CD4-positive, alpha-beta memory T cell (primary cell): ENCODE results near the gene ACTL8. TPM values are rescaled to one million over a fixed set of nuclear protein-coding genes. Genes with fewer than 3 reads are reported as not detected.

Source experiments
- CTCF ChIA-PET: fragments of 350-600 bp; sonication (Branson Sonifier 250); formaldehyde crosslinking; loops from one replicate; lab custom pipeline; 2021; ENCODE audit warnings: inconsistent platforms; ENCODE audit not compliant: partially characterized antibody; lab: Charles Lee
- POLR2A ChIA-PET: fragments of 350-600 bp; sonication (Branson Sonifier 250); formaldehyde crosslinking; loops from one replicate; lab custom pipeline; 2021; ENCODE audit not compliant: partially characterized antibody; lab: Charles Lee
- DNase-seq, 5 donors: peaks; one replicate each; pipeline versions ENCODE4 v3.0.0 to v3.0.0-alpha.2; 2020 to 2022; ENCODE audit warnings: mixed read lengths in 1 of 5
- H3K27ac ChIP-seq: one replicate; pipeline ENCODE4 v1.7.0; 2013; ENCODE audit warnings: low read depth, low read length
- H3K27me3 ChIP-seq: 2 replicates; pipeline ENCODE4 v1.7.0; 2013; ENCODE audit warnings: mild to moderate bottlenecking, low read length, moderate library complexity; ENCODE audit not compliant: insufficient read depth
- H3K36me3 ChIP-seq: 2 replicates; pipeline ENCODE4 v1.7.0; 2013; ENCODE audit warnings: mild to moderate bottlenecking, low read length, moderate library complexity; ENCODE audit not compliant: insufficient read depth
- H3K4me1 ChIP-seq: 2 replicates; pipeline ENCODE4 v1.7.0; 2013; ENCODE audit warnings: mild to moderate bottlenecking, low read length, moderate library complexity; ENCODE audit not compliant: insufficient read depth
- H3K4me3 ChIP-seq, 2 donors: one replicate each; pipeline ENCODE4 v1.7.0; 2013; ENCODE audit warnings: low read length in 2 of 2, mild to moderate bottlenecking in 1 of 2
- H3K9me3 ChIP-seq, 2 donors: one replicate each; pipeline ENCODE4 v1.7.0; 2013; ENCODE audit warnings: low read length in 2 of 2, control low read depth in 1 of 2; ENCODE audit not compliant: control insufficient read depth in 1 of 2
- H3K27ac Mint-ChIP-seq, 7 donors: one replicate each; pipeline ENCODE4 v1.8.0; 2020 to 2021; ENCODE audit warnings: mixed read lengths in 7 of 7, mild to moderate bottlenecking in 6 of 7, inconsistent platforms in 3 of 7, moderate library complexity in 3 of 7
- H3K27me3 Mint-ChIP-seq, 2 donors: one replicate each; pipeline ENCODE4 v1.8.0; 2020 to 2021; ENCODE audit warnings: mixed read lengths in 2 of 2
- H3K36me3 Mint-ChIP-seq, 2 donors: one replicate each; pipeline ENCODE4 v1.8.0; 2020 to 2021; ENCODE audit warnings: mixed read lengths in 2 of 2, inconsistent platforms in 1 of 2, mild to moderate bottlenecking in 1 of 2
- H3K4me1 Mint-ChIP-seq, 4 donors: one replicate each; pipeline ENCODE4 v1.8.0; 2020 to 2021; ENCODE audit warnings: mixed read lengths in 4 of 4, mild to moderate bottlenecking in 1 of 4
- H3K4me3 Mint-ChIP-seq, 8 donors: one replicate each; pipeline ENCODE4 v1.8.0; 2020 to 2021; ENCODE audit warnings: mixed read lengths in 8 of 8, mild to moderate bottlenecking in 7 of 8, moderate library complexity in 6 of 8, inconsistent platforms in 3 of 8
- H3K9me3 Mint-ChIP-seq, 8 donors: one replicate each; pipeline ENCODE4 v1.8.0; 2020 to 2021; ENCODE audit warnings: mixed read lengths in 8 of 8, mild to moderate bottlenecking in 5 of 8, inconsistent platforms in 3 of 8, moderate library complexity in 1 of 8
- intact Hi-C: fragments of 100-400 bp; cut with micrococcal nuclease; formaldehyde crosslinking; loops from one replicate; pipeline ENCODE4 v1.15.1; 2023
- polyA plus RNA-seq, 2 donors: library from polyadenylated mRNA; unstranded; fragments of 300-500 nt; fragmentation: Illumina TruSeq; gene quantifications; one replicate each; pipeline ENCODE4 v1.2.3, GENCODE V29; 2021
- total RNA-seq, 2 experiments: library from RNA; stranded (reverse); gene quantifications; one replicate each; pipeline ENCODE4 v1.2.3, GENCODE V29; 2021

The ACTL8 gene
- total and polyA plus RNA-seq, 4 experiments from 2014 or later, result not detected

DNA sequence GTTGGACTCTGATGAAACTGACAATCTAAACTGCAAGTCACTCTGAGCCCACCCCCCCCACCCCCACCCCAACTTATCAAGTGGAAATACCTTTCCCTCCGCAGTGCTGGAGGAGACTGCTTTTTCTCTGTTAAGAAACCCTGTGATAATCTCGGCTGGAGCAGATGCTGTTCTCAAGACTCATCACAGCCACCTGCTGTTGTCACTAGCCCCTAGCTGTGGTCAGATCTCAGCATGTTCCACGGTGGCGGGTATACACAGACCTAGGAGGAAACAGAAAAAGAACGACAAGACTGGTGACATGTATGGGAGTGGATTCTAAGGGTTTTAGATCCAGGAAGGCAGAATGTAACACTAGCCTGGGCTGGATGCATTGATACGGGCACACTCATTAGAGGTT is 2.3 kb downstream of the ACTL8 start:
- no peak for DNase-seq
- Histone ChIP-seq H3K27ac (no peak overlapping the region), H3K36me3 (no peaks in the 10 kb centered on the region), H3K4me1 (no peaks in the 10 kb centered on the region), H3K9me3 (peaks cover 0 to 40% of the 10 kb centered on the region in 2 donors), H3K27me3 (no peaks in the 10 kb centered on the region), H3K4me3 (no peak overlapping the region)
- H3K36me3 Mint-ChIP-seq, result peaks cover 9 to 15% of the 10 kb centered on the region in 2 donors
- H3K27ac Mint-ChIP-seq, result no peak overlapping the region
- peaks cover 4 to 83% (median 74%) of the 10 kb centered on the region in 8 donors for H3K9me3 Mint-ChIP-seq
- POLR2A ChIA-PET, result no interaction called here
- H3K4me3 Mint-ChIP-seq, result no peak overlapping the region
- peaks cover 0 to 2% of the 10 kb centered on the region in 2 donors for H3K27me3 Mint-ChIP-seq
- H3K4me1 Mint-ChIP-seq, result no peaks in the 10 kb centered on the region
- CTCF ChIA-PET, result no interaction called here
- intact Hi-C loops, result no loop called here

- H3K36me3 Mint-ChIP-seq, result peaks cover 9 to 12% of the 10 kb centered on the region in 2 donors
- H3K36me3 ChIP-seq, result no peaks in the 10 kb centered on the region
- no peaks in the 10 kb centered on the region for H3K27me3 ChIP-seq
- peaks cover 0 to 2% of the 10 kb centered on the region in 2 donors for H3K27me3 Mint-ChIP-seq
- peaks cover 4 to 70% (median 62%) of the 10 kb centered on the region in 8 donors for H3K9me3 Mint-ChIP-seq
- POLR2A ChIA-PET, result no interaction called here
- DNase-seq, result no peak
- intact Hi-C loops, result no loop called here
- no peaks in the 10 kb centered on the region for H3K4me1 ChIP-seq
- CTCF ChIA-PET, result no interaction called here
- no peak overlapping the region for H3K4me3 ChIP-seq
- H3K27ac Mint-ChIP-seq, result no peak overlapping the region
- no peak overlapping the region for H3K27ac ChIP-seq
- peaks cover 0 to 40% of the 10 kb centered on the region in 2 donors for H3K9me3 ChIP-seq
- H3K4me3 Mint-ChIP-seq, result no peak overlapping the region
- no peaks in the 10 kb centered on the region for H3K4me1 Mint-ChIP-seq
Measured at GRCh38 chr1:17759114-17759513, 4.0 kb downstream of the ACTL8 start.

GRCh38 chr1:17762313-17762712 is 7.2 kb downstream of the ACTL8 start:
- H3K4me1 ChIP-seq, result no peaks in the 10 kb centered on the region
- H3K4me3 ChIP-seq, result no peak overlapping the region
- POLR2A ChIA-PET, result no interaction called here
- H3K27me3 Mint-ChIP-seq, result peaks cover 6 to 8% of the 10 kb centered on the region in 2 donors
- H3K36me3 ChIP-seq, result no peaks in the 10 kb centered on the region
- no peaks in the 10 kb centered on the region for H3K27me3 ChIP-seq
- no peak overlapping the region for H3K4me3 Mint-ChIP-seq
- no peak overlapping the region for H3K27ac Mint-ChIP-seq
- no peak overlapping the region for H3K27ac ChIP-seq
- peaks cover 4 to 43% (median 37%) of the 10 kb centered on the region in 8 donors for H3K9me3 Mint-ChIP-seq
- no peak for DNase-seq
- CTCF ChIA-PET, result no interaction called here
- no peaks in the 10 kb centered on the region for H3K4me1 Mint-ChIP-seq
- H3K36me3 Mint-ChIP-seq, result peaks cover 8 to 9% of the 10 kb centered on the region in 2 donors
- intact Hi-C loops, result no loop called here
- peaks cover 0 to 23% of the 10 kb centered on the region in 2 donors for H3K9me3 ChIP-seq

GRCh38 chr1:17763417-17763816 is 8.3 kb downstream of the ACTL8 start:
- intact Hi-C loops, result no loop called here
- H3K36me3 Mint-ChIP-seq, result peaks cover 3 to 4% of the 10 kb centered on the region in 2 donors
- Histone ChIP-seq H3K27me3 (no peaks in the 10 kb centered on the region), H3K27ac (no peak overlapping the region), H3K36me3 (no peaks in the 10 kb centered on the region), H3K9me3 (peaks cover 0 to 22% of the 10 kb centered on the region in 2 donors), H3K4me1 (no peaks in the 10 kb centered on the region), H3K4me3 (no peak overlapping the region)
- H3K27ac Mint-ChIP-seq, result no peak overlapping the region
- ChIA-PET CTCF (no interaction called here), POLR2A (no interaction called here)
- H3K27me3 Mint-ChIP-seq, result peaks cover 6 to 9% of the 10 kb centered on the region in 2 donors
- H3K4me1 Mint-ChIP-seq, result no peaks in the 10 kb centered on the region
- peaks cover 4 to 32% (median 28%) of the 10 kb centered on the region in 8 donors for H3K9me3 Mint-ChIP-seq
- DNase-seq, result no peak
- H3K4me3 Mint-ChIP-seq, result no peak overlapping the region

GRCh38 chr1:17763995-17764394 is 8.9 kb downstream of the ACTL8 start:
- H3K36me3 ChIP-seq, result no peaks in the 10 kb centered on the region
- Mint-ChIP-seq H3K27ac (no peak overlapping the region), H3K4me1 (no peaks in the 10 kb centered on the region), H3K4me3 (no peak overlapping the region), H3K9me3 (peaks cover 0 to 26% (median 22%) of the 10 kb centered on the region in 8 donors), H3K27me3 (peaks cover 6 to 11% of the 10 kb centered on the region in 2 donors), H3K36me3 (peaks cover 0 to 4% of the 10 kb centered on the region in 2 donors)
- H3K27me3 ChIP-seq, result no peaks in the 10 kb centered on the region
- H3K27ac ChIP-seq, result no peak overlapping the region
- no peak for DNase-seq
- CTCF ChIA-PET, result no interaction called here
- POLR2A ChIA-PET, result no interaction called here
- intact Hi-C loops, result no loop called here
- H3K4me1 ChIP-seq, result no peaks in the 10 kb centered on the region
- peaks cover 0 to 17% of the 10 kb centered on the region in 2 donors for H3K9me3 ChIP-seq
- H3K4me3 ChIP-seq, result no peak overlapping the region

- ChIA-PET POLR2A (no interaction called here), CTCF (no interaction called here)
- Histone ChIP-seq H3K9me3 (peaks cover 0 to 11% of the 10 kb centered on the region in 2 donors), H3K4me3 (no peak overlapping the region), H3K4me1 (no peaks in the 10 kb centered on the region), H3K27ac (no peak overlapping the region), H3K27me3 (no peaks in the 10 kb centered on the region), H3K36me3 (no peaks in the 10 kb centered on the region)
- Mint-ChIP-seq H3K4me3 (no peak overlapping the region), H3K27ac (no peak overlapping the region), H3K36me3 (peaks cover 0 to 4% of the 10 kb centered on the region in 2 donors), H3K4me1 (no peaks in the 10 kb centered on the region), H3K27me3 (peaks cover 6 to 11% of the 10 kb centered on the region in 2 donors), H3K9me3 (peaks cover 0 to 21% (median 17%) of the 10 kb centered on the region in 8 donors)
- DNase-seq, result no peak
- intact Hi-C loops, result no loop called here
Measured at GRCh38 chr1:17764591-17764990, 9.5 kb downstream of the ACTL8 start.

- H3K27me3 Mint-ChIP-seq, result peaks cover 6 to 11% of the 10 kb centered on the region in 2 donors
- no peak overlapping the region for H3K27ac ChIP-seq
- no peaks in the 10 kb centered on the region for H3K4me1 ChIP-seq
- no peaks in the 10 kb centered on the region for H3K36me3 ChIP-seq
- intact Hi-C loops, result no loop called here
- no peaks in the 10 kb centered on the region for H3K4me1 Mint-ChIP-seq
- H3K4me3 Mint-ChIP-seq, result no peak overlapping the region
- no peak for DNase-seq
- H3K27ac Mint-ChIP-seq, result peak overlapping the region in 1 of 7 donors; percentile 11
- ChIA-PET CTCF (no interaction called here), POLR2A (no interaction called here)
- H3K4me3 ChIP-seq, result no peak overlapping the region
- H3K9me3 ChIP-seq, result no peaks in the 10 kb centered on the region
- H3K9me3 Mint-ChIP-seq, result peaks cover 0 to 10% (median 6%) of the 10 kb centered on the region in 8 donors
- H3K36me3 Mint-ChIP-seq, result no peaks in the 10 kb centered on the region
- H3K27me3 ChIP-seq, result no peaks in the 10 kb centered on the region
Measured at GRCh38 chr1:17765444-17766411, 10.6 kb downstream of the ACTL8 start.
